GM19397 (cell line): Measurements from ENCODE around the gene OSBPL9.

Experiments used
- ATAC-seq: cut with Tn5 transposase; IDR thresholded peaks from one replicate; pipeline ENCODE4 v1.9.1; 2021; ENCODE audit warnings: mild to moderate bottlenecking, moderate library complexity; ENCODE audit not compliant: unreplicated experiment

The OSBPL9 gene

GRCh38 chr1:51733793-51734522 is 117.1 kb downstream of the OSBPL9 start:
- ATAC-seq, result no peak

- no peak for ATAC-seq
These were observed 118.2 kb downstream of the OSBPL9 start for GRCh38 chr1:51734896-51735745.

- ATAC-seq, result no peak
These were observed 118.9 kb downstream of the OSBPL9 start for GRCh38 chr1:51735746-51736254.

- no peak for ATAC-seq
These were observed 119.8 kb downstream of the OSBPL9 start for GRCh38 chr1:51736702-51737101.

GRCh38 chr1:51738681-51739080 is 121.8 kb downstream of the OSBPL9 start:
- no peak for ATAC-seq

- ATAC-seq, result no peak
These were observed 123.8 kb downstream of the OSBPL9 start for GRCh38 chr1:51740652-51741051.

GRCh38 chr1:51741121-51741681 is 124.3 kb downstream of the OSBPL9 start:
- no peak for ATAC-seq

- no peak for ATAC-seq
These were observed 127.8 kb downstream of the OSBPL9 start for GRCh38 chr1:51744506-51745303.

- ATAC-seq, result no peak
These were observed 128.3 kb downstream of the OSBPL9 start for GRCh38 chr1:51745304-51745570.

GRCh38 chr1:51749151-51749550 is 132.3 kb downstream of the OSBPL9 start:
- no peak for ATAC-seq

- no peak for ATAC-seq
These were observed 133.3 kb downstream of the OSBPL9 start for GRCh38 chr1:51750218-51750617.

- no peak for ATAC-seq
These were observed 133.8 kb downstream of the OSBPL9 start for GRCh38 chr1:51750729-51751128.

- no peak for ATAC-seq
These were observed 135.4 kb downstream of the OSBPL9 start for GRCh38 chr1:51752073-51752948.

- ATAC-seq, result no peak
These were observed 137.1 kb downstream of the OSBPL9 start for GRCh38 chr1:51753969-51754368.

- ATAC-seq, result no peak
These were observed 137.8 kb downstream of the OSBPL9 start for GRCh38 chr1:51754666-51755065.

GRCh38 chr1:51755437-51755836 is 138.5 kb downstream of the OSBPL9 start:
- no peak for ATAC-seq

- no peak for ATAC-seq
These were observed 139.4 kb downstream of the OSBPL9 start for GRCh38 chr1:51756290-51756689.

GRCh38 chr1:51758310-51758709 is 141.4 kb downstream of the OSBPL9 start:
- ATAC-seq, result no peak

GRCh38 chr1:51760872-51761271 is 144.0 kb downstream of the OSBPL9 start:
- ATAC-seq, result no peak

GRCh38 chr1:51761351-51761750 is 144.5 kb downstream of the OSBPL9 start:
- no peak for ATAC-seq
